ENCODE data around the gene CBFA2T3. TPM values are rescaled to one million over a fixed set of nuclear protein-coding genes. Genes with fewer than 3 reads are reported as not detected.
"Not testable (repeated sequence)": the region's sequence is repeated elsewhere in the genome, so short reads cannot be mapped to it uniquely, and the experiment has no call there.

Gene CBFA2T3
- total and polyA plus RNA-seq, 5 experiments from 2014 or later, result 0.04 to 2.0 (median 1.5) TPM; not detected in 2

DNA sequence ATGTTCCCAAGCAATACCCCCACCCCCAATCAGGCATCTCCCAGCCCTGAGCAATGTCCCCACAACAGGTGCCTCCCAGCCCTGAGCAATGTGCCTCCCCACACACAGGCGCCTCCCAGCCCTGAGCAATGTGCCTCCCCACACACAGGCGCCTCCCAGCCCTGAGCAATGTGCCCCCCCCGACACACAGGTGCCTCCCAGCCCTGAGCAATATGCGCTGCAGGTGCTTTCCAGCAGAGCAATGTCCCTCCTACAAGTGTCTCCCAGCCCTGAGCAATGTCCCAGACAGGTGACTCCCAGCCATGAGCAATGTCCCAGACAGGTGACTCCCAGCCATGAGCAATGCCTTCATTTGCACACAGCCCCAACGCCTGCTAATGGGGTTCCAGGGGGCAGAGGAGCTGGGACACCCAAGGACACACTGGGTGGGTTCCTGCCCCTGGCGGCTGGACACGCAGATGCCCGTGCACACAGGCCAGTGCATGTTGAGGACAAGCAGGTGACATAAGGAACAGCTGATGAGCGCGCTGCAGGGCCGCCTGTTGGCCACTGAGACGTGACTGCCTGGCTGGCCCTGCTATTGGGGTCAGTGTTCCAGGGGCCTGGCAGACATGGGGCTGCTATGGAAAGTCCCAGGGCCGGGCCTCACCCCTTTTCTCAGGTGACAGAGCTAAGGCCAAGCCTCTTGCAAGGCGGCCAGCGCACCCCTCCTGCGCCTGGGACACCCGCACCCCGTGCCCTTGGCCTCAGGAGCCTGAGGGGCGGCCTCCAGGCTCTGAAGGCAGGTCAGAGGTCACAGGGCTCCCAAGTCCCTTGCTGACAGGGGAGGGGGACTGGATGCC, 83.7 kb downstream of the CBFA2T3 start:
- peaks cover 0 to 4% (median 2%) of the 10 kb centered on the region in 4 donors for H3K4me1 Mint-ChIP-seq
- H3K4me3 Mint-ChIP-seq, result no peak overlapping the region
- POLR2A ChIA-PET, result no interaction called here
- no peak overlapping the region for H3K27ac Mint-ChIP-seq
- ATAC-seq (no peak), DNase-seq (no peak)
- no peaks in the 10 kb centered on the region for H3K27me3 Mint-ChIP-seq
- H3K9me3 Mint-ChIP-seq, result no peaks in the 10 kb centered on the region
- no peaks in the 10 kb centered on the region for H3K36me3 Mint-ChIP-seq

DNA sequence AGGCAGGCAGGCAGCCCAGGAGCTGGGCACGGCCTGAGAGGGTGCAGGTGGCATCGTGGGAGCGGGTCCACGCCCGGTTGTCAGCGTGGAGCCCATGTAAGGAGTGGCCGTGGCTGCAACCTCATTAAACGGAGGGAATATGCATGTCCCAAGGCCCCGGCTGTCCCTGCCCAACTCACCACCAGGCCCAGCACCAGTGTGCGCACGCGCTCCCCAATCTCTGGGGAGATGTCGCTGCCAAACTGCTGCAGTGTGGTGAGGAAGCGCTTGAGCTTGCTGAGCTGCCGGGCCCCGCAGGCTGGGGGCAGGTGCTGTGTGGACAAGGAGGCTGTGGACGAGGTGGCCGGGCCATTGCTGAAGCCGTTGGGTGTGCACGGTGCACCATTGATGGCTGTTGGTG, 84.9 kb downstream of the CBFA2T3 start:
- Mint-ChIP-seq H3K4me3 (no peak overlapping the region), H3K36me3 (no peaks in the 10 kb centered on the region), H3K27me3 (no peaks in the 10 kb centered on the region), H3K4me1 (peaks cover 0 to 4% (median 2%) of the 10 kb centered on the region in 4 donors), H3K27ac (no peak overlapping the region), H3K9me3 (no peaks in the 10 kb centered on the region)
- DNase-seq (no peak), ATAC-seq (no peak)
- POLR2A ChIA-PET, result no interaction called here

DNA sequence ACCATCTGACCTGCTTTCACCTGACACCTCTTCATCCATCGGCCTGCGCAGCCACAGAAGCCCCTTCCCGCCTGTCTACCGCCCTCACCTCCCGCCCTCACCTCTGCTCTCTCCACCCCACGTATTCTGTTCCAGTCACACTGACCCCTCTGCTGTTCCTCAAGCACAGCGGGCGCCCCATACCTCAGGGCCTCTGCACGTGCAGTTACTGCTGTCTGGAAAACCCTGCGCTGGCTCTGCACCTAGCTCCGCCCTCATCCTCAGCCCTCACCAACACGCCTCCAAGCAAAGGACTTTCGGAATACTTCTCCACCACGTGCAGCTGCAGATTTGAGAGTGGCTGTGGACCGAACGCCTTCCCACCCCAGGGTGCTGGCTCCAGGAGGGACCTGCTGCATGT, 85.9 kb downstream of the CBFA2T3 start:
- ATAC-seq, result no peak
- no peaks in the 10 kb centered on the region for H3K36me3 Mint-ChIP-seq

DNA sequence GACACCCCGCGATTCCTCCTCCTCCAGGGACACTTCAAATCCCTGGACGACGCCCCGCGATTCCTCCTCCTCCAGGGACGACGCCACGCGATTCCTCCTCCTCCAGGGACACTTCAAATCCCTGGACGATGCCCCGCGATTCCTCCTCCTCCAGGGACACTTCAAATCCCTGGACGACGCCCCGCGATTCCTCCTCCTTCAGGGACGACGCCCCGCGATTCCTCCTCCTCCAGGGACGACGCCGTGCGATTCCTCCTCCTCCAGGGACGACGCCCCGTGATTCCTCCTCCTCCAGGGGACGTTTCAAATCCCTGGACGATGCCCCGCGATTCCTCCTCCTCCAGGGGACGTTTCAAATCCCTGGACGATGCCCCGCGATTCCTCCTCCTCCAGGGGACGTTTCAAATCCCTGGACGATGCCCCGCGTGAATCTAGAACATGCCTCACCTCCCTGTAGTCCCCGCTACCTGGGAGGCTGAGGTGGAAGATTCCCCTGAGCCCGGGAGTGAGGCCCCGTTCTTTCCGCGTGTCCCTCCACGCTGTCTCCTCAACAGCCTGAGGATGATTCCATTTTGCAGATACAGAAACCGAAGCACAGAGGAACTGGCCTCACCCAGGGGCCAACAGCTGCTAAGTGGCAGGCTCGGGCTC, 87.2 kb downstream of the CBFA2T3 start:
- H3K36me3 Mint-ChIP-seq, H3K9me3 Mint-ChIP-seq, H3K27me3 Mint-ChIP-seq, ATAC-seq, H3K4me3 Mint-ChIP-seq, H3K27ac Mint-ChIP-seq, DNase-seq, H3K4me1 Mint-ChIP-seq, POLR2A ChIA-PET: not testable (repeated sequence)

More for the DNA sequence above, 85.9 kb downstream of the CBFA2T3 start:
- DNase-seq, result no peak
- H3K4me1 Mint-ChIP-seq, result peaks cover 0 to 4% (median 2%) of the 10 kb centered on the region in 4 donors
- H3K4me3 Mint-ChIP-seq, result no peak overlapping the region
- no peaks in the 10 kb centered on the region for H3K27me3 Mint-ChIP-seq
- POLR2A ChIA-PET, result no interaction called here
- H3K9me3 Mint-ChIP-seq, result no peaks in the 10 kb centered on the region
- H3K27ac Mint-ChIP-seq, result no peak overlapping the region

DNA sequence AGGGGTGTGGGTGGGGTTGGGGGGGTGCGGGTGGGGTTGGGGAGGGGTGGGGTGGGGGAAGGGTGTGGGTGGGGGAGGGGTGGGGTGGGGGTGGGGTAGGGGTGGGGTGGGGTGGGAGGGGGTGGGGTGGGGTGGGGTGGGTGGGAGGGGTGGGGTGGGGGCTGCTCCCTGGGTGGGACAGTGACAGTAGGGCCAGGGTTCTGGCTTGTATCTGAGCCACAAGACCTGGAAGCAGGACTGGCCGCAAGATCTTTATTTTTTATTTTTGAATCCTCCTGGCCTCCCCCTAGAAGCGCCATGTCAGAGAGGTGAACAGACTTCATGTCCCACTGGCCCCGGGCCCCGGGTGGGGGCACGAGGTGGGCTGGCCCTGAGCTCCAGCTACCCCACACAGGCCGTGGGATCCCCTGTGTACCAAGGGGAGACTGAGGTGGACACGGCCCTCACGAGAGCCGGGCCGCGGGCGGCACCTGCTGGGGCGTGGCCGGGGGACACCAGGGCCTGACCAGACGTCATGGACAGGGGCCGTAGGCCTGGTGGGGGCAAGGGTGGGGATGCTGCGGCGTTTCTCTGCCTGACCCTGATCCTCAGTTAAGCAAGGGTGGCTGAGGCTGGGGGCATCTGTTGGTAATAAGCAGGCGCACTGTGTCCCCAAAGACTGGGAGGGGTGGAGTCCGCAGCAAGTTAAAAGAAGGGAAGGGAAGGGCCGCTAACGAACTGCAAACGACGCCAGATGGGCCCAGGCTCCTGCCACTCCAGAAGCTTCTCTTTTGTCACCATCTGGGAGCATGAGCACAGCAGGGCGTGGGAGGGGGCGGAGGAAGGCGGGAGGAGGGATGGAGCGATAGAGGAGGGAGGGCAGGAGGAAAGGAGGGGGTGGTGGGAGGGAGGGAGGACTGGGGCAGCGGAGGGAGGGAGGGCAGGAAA, 88.3 kb downstream of the CBFA2T3 start:
- ATAC-seq (no peak), DNase-seq (no peak)
- Mint-ChIP-seq H3K4me3 (no peak overlapping the region), H3K27ac (no peak overlapping the region), H3K27me3 (no peaks in the 10 kb centered on the region), H3K9me3 (no peaks in the 10 kb centered on the region), H3K4me1 (peaks cover 0 to 1% (median 0%) of the 10 kb centered on the region in 4 donors), H3K36me3 (no peaks in the 10 kb centered on the region)
- POLR2A ChIA-PET, result no interaction called here

DNA sequence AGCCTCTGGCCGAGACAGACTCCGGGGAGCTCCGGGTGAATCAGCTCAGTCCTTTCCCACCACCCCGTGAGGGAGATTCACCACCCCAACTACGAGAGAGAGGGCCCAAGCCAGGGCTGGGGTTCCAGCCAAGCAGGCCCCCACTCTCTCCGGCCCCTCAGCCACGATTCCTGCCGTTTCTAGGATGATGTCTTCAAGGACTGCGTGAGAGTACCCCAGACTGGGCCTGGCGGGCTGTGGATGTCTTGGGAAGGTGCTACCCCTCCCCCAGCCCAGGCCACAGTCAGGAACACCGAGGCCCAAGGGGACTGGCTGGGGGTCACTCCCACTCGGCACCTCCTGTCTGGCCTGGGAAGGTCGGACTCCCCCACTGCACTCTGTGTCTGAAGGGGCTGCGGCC, 89.0 kb downstream of the CBFA2T3 start:
- ATAC-seq, result no peak
- Mint-ChIP-seq H3K4me3 (no peak overlapping the region), H3K9me3 (no peaks in the 10 kb centered on the region), H3K27ac (peak overlapping the region in 1 of 10 donors; percentile 29), H3K4me1 (peaks cover 0 to 1% (median 0%) of the 10 kb centered on the region in 4 donors), H3K36me3 (no peaks in the 10 kb centered on the region), H3K27me3 (no peaks in the 10 kb centered on the region)
- no peak for DNase-seq
- POLR2A ChIA-PET, result no interaction called here

DNA sequence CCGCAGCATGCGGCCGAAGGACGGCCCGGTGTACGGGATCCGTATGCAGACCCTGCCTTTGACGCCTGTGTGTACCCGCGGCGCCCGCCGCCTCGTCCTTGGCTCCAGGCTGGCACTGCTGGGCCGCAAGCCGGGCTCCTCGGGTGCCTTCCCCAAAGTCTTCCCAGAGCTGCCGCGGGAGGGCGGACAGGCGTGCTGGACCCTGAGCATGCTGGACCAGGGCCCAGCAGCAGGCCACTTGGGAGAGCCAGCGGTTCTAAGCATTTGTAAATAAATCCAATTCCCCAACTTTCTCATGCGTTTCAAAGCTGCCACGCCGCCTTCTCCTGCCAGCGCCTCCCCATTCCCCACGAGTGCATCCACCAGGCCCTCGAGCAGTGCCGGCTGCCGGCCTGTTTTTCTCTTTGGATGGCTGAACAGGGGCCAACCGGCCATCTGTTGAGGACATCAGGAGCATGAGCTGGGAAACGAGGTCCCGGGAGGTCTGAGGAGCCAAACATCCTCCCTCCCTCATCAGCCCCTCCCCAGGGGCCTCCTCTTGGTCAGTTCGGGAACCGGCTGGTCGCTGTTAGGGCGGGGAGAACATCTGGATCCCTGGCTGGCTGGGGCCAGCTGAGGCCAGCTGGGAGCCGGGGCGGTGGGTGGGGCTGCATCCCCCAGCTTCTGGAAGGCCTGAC, 90.0 kb downstream of the CBFA2T3 start:
- ATAC-seq (no peak), DNase-seq (no peak)
- POLR2A ChIA-PET, result interaction anchor here (0.6 kb wide), 1 partner anchor 29 kb away, joined by 4 read pairs; no protein-coding TSS in a partner anchor
- H3K9me3 Mint-ChIP-seq, result no peaks in the 10 kb centered on the region
- H3K4me3 Mint-ChIP-seq, result no peak overlapping the region
- peaks cover 0 to 6% (median 4%) of the 10 kb centered on the region in 4 donors for H3K4me1 Mint-ChIP-seq
- no peaks in the 10 kb centered on the region for H3K36me3 Mint-ChIP-seq
- no peak overlapping the region for H3K27ac Mint-ChIP-seq
- no peaks in the 10 kb centered on the region for H3K27me3 Mint-ChIP-seq

DNA sequence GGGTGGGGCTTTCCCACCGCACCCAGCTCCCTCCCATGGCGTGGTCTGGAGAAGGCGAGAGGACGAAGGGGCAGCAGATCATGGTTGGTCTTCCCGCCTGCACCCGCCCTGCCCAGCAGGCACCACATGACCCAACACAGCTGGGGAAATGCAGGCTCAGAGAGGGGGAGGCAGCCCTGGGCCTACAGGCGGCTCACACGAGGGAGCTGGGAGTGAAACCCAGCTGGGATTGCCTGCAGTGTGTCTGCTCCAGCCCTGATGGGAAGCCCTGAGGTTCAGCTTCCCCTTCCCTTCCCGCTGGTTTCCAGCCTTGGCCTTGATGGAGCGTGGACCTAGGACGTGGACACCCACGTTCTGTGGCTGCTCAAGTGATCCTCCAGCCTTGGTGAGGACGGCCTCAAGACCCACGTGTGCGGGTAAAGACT, 90.6 kb downstream of the CBFA2T3 start:
- POLR2A ChIA-PET, result no interaction called here
- peaks cover 0 to 7% (median 5%) of the 10 kb centered on the region in 4 donors for H3K4me1 Mint-ChIP-seq
- H3K27ac Mint-ChIP-seq, result no peak overlapping the region
- H3K27me3 Mint-ChIP-seq, result no peaks in the 10 kb centered on the region
- DNase-seq, result no peak
- H3K36me3 Mint-ChIP-seq, result no peaks in the 10 kb centered on the region
- no peaks in the 10 kb centered on the region for H3K9me3 Mint-ChIP-seq
- no peak overlapping the region for H3K4me3 Mint-ChIP-seq
- ATAC-seq, result no peak

DNA sequence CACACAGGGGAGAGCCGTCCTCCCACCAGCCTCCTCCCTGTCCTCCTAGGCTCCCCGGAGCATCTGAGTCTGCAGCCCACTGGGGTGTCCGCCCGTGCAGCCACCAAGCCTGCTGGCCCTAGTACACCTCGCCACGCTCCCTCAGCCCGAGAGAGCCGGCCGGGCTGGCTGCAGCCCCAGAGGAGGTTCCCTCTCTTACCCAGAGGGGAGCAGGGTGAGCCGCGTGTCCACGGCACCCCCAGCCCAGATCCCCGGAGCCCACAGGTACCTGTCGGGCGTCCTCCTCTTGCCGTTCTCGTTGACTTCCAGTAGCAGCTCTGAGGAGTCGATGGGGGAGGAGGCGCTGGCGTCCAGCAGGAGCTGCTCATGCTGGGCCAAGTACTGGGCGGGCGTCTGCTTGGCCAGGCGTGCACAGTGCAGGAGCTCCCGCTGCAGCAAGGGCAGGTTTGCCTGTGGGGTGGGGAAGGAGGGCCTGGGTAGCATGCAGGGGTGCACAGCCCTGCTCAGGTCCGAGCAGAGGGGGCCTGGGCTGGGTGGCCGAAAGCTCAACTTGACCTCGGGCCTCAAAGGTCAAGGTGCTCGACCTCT, 91.2 kb downstream of the CBFA2T3 start:
- H3K4me3 Mint-ChIP-seq, result no peak overlapping the region
- ATAC-seq (no peak), DNase-seq (no peak)
- no peaks in the 10 kb centered on the region for H3K27me3 Mint-ChIP-seq
- H3K4me1 Mint-ChIP-seq, result peaks cover 0 to 7% (median 5%) of the 10 kb centered on the region in 4 donors
- H3K9me3 Mint-ChIP-seq, result no peaks in the 10 kb centered on the region
- POLR2A ChIA-PET, result no interaction called here
- no peak overlapping the region for H3K27ac Mint-ChIP-seq
- H3K36me3 Mint-ChIP-seq, result no peaks in the 10 kb centered on the region

DNA sequence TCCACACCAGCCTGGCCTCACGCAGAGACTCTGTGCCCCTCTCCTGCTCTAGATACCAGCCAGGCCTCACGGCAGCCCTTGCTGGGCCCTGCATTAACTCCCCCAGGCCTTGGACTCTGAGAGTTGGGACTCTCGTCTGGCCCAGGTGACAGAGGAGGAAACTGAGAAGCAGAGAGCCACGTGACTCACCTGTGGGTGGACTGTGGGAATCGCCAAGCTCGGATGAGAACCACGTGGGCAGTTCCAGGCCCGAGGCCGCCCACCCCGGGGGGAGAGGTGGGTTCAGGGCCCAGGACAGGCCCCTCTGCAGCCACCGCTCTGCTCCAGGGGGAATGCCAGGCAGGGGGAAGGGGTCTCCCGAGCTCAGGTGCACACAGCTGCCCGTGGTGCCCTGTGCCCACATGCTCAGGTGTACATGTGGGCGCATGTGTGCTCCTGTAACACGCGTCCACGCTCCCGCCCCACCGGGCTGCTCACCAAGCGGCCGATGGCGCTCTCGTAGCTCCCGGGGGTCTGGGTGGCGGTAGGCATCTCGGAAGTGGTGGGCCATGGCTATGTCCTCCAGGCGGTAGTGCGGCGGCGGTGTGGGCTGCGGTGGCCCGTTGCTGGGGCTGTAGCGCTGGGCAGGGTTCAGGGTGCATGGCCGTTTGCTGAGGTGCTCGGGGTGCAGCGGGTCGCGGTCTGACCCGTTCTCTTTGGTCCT, 92.3 kb downstream of the CBFA2T3 start:
- no peaks in the 10 kb centered on the region for H3K9me3 Mint-ChIP-seq
- no peak overlapping the region for H3K27ac Mint-ChIP-seq
- no peaks in the 10 kb centered on the region for H3K36me3 Mint-ChIP-seq
- POLR2A ChIA-PET, result no interaction called here
- ATAC-seq (no peak), DNase-seq (no peak)
- no peak overlapping the region for H3K4me3 Mint-ChIP-seq
- no peaks in the 10 kb centered on the region for H3K27me3 Mint-ChIP-seq
- H3K4me1 Mint-ChIP-seq, result peaks cover 0 to 7% (median 5%) of the 10 kb centered on the region in 4 donors

DNA sequence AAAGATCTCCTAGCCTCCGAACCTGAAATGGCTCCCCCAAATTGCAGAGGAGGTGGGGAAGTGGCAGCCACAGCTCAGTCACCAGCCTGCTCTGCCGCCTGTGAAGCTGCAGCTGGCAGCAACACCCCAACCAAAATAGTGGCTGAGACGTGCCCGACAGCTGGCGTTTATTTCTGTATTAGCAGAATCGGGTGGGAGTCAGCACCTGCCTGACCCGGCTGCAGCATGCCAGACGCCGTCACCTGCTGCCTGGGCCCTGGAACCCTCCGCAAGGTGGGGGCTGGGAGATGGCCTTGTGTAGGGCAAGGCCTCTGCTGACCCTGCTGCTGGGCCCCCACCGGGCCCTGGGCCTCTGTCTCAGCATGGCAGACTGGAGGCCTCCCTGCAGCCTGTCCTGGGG, 93.1 kb downstream of the CBFA2T3 start:
- H3K9me3 Mint-ChIP-seq, result no peaks in the 10 kb centered on the region
- no peak overlapping the region for H3K4me3 Mint-ChIP-seq
- no peaks in the 10 kb centered on the region for H3K27me3 Mint-ChIP-seq
- DNase-seq (no peak), ATAC-seq (no peak)
- peaks cover 0 to 7% (median 5%) of the 10 kb centered on the region in 4 donors for H3K4me1 Mint-ChIP-seq
- POLR2A ChIA-PET, result no interaction called here
- no peaks in the 10 kb centered on the region for H3K36me3 Mint-ChIP-seq
- no peak overlapping the region for H3K27ac Mint-ChIP-seq

Measured in naive thymus-derived CD8-positive, alpha-beta T cell (primary cell).